Neural crest cell (in vitro differentiated cells): ENCODE results near the gene CCDC141. TPM values are rescaled to one million over a fixed set of nuclear protein-coding genes. Genes with fewer than 3 reads are reported as not detected.
"Not testable (repeated sequence)": the region's sequence is repeated elsewhere in the genome, so short reads cannot be mapped to it uniquely, and the experiment has no call there.

Experiments used
- DNase-seq: peaks from one replicate; pipeline ENCODE4 v3.0.0; 2021; ENCODE audit warnings: low read depth, mixed read lengths, low spot score
- H3K27ac Mint-ChIP-seq: one replicate; pipeline ENCODE4 v1.8.0; 2021; ENCODE audit warnings: mild to moderate bottlenecking, mixed read lengths; ENCODE audit not compliant: unreplicated experiment
- H3K27me3 Mint-ChIP-seq: 2 replicates; pipeline ENCODE4 v1.8.0; 2021; ENCODE audit warnings: low read depth, mild to moderate bottlenecking, mixed read lengths
- H3K36me3 Mint-ChIP-seq: 2 replicates; pipeline ENCODE4 v1.8.0; 2021; ENCODE audit warnings: low read depth, mild to moderate bottlenecking, mixed read lengths
- H3K4me1 Mint-ChIP-seq: 2 replicates; pipeline ENCODE4 v1.8.0; 2021; ENCODE audit warnings: mixed read lengths
- H3K4me3 Mint-ChIP-seq: one replicate; pipeline ENCODE4 v1.8.0; 2021; ENCODE audit warnings: mild to moderate bottlenecking, mixed read lengths
- H3K9me3 Mint-ChIP-seq: 2 replicates; pipeline ENCODE4 v1.8.0; 2021; ENCODE audit warnings: mixed read lengths
- CTCF ChIP-seq: fragments of 200-600 bp; sonication (generic); conservative IDR thresholded peaks from 2 replicates; pipeline ENCODE4 v1.5.0; 2021; ENCODE audit warnings: antibody characterized with exemption, mild to moderate bottlenecking
- total RNA-seq: library from RNA; stranded (reverse); gene quantifications from 2 replicates; pipeline ENCODE4 v1.2.1, GENCODE V29; 2021

Gene CCDC141
- total RNA-seq, 1 donor from 2014 or later = not detected

GRCh38 chr2:179050755-179051154 lies 818 bp upstream of the CCDC141 start:
- no peaks in the 10 kb centered on the region for H3K9me3 Mint-ChIP-seq
- H3K4me1 Mint-ChIP-seq = no peaks in the 10 kb centered on the region
- H3K36me3 Mint-ChIP-seq = no peaks in the 10 kb centered on the region
- no peak overlapping the region for H3K27ac Mint-ChIP-seq
- no peak for TF ChIP-seq CTCF
- DNase-seq = no peak
- H3K27me3 Mint-ChIP-seq = no peaks in the 10 kb centered on the region
- no peak overlapping the region for H3K4me3 Mint-ChIP-seq

DNA sequence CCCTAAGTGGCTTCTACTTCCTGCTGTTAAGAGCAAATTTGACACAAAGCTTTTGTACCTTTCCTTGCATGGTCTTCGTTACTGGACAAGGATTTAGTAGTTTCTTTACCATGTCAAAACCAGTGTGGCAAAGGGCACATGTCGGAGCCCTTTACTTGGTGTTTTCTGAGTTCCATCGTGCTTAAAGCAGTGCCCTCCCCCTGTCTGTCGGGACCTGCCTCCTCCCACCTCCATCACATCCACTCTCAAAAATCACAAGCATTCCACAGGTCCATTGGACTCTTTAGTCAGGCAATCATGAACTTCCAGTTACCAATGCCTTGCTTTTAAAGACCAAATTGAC lies 763 bp downstream of the CCDC141 start:
- Mint-ChIP-seq H3K4me3 (no peak overlapping the region), H3K27ac (no peak overlapping the region), H3K36me3 (no peaks in the 10 kb centered on the region)

GRCh38 chr2:179048099-179048498 lies 1.8 kb downstream of the CCDC141 start:
- H3K36me3 Mint-ChIP-seq = no peaks in the 10 kb centered on the region
- H3K9me3 Mint-ChIP-seq = peaks cover 4% of the 10 kb centered on the region
- no peak overlapping the region for H3K27ac Mint-ChIP-seq
- DNase-seq = no peak
- H3K4me1 Mint-ChIP-seq = no peaks in the 10 kb centered on the region
- H3K27me3 Mint-ChIP-seq = no peaks in the 10 kb centered on the region
- no peak overlapping the region for H3K4me3 Mint-ChIP-seq
- no peak for TF ChIP-seq CTCF

More for the DNA sequence above, 763 bp downstream of the CCDC141 start:
- no peaks in the 10 kb centered on the region for H3K4me1 Mint-ChIP-seq
- no peak for DNase-seq
- H3K27me3 Mint-ChIP-seq = no peaks in the 10 kb centered on the region
- TF ChIP-seq CTCF = no peak
- peaks cover 4% of the 10 kb centered on the region for H3K9me3 Mint-ChIP-seq

GRCh38 chr2:179045602-179046001 lies 4.3 kb downstream of the CCDC141 start:
- H3K4me3 Mint-ChIP-seq, H3K4me1 Mint-ChIP-seq, H3K36me3 Mint-ChIP-seq, H3K9me3 Mint-ChIP-seq, DNase-seq, H3K27ac Mint-ChIP-seq, H3K27me3 Mint-ChIP-seq: not testable (repeated sequence)

- no peak for TF ChIP-seq CTCF
- no peak overlapping the region for H3K4me3 Mint-ChIP-seq
- no peak overlapping the region for H3K27ac Mint-ChIP-seq
- H3K27me3 Mint-ChIP-seq = no peaks in the 10 kb centered on the region
- peaks cover 4% of the 10 kb centered on the region for H3K9me3 Mint-ChIP-seq
- no peak for DNase-seq
- H3K4me1 Mint-ChIP-seq = no peaks in the 10 kb centered on the region
- H3K36me3 Mint-ChIP-seq = no peaks in the 10 kb centered on the region
Measured at GRCh38 chr2:179044500-179044899, 5.4 kb downstream of the CCDC141 start.

DNA sequence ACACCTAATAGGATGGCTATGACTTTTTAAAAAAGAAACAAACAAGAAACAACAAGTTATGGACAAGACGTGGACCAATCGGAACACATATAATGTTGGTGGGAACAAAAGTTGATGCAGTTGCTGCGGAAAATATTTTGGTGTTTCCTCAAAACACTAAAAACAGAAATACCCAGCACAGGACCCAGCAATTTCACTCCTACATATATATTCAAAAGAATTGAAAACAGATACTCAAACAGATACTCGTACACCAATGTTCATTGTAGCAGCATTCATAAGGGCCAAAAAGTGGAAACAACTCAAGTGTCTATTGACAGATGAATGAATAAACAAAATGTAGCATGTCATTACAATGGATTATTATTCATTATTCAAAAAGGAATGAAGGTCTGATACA lies 12.1 kb downstream of the CCDC141 start:
- Mint-ChIP-seq H3K27ac (no peak overlapping the region), H3K36me3 (no peaks in the 10 kb centered on the region), H3K4me1 (no peaks in the 10 kb centered on the region)

More for the DNA sequence above, 12.1 kb downstream of the CCDC141 start:
- no peak for TF ChIP-seq CTCF
- Mint-ChIP-seq H3K4me3 (no peak overlapping the region), H3K9me3 (no peaks in the 10 kb centered on the region), H3K27me3 (no peaks in the 10 kb centered on the region)
- no peak for DNase-seq
